Measurements from ENCODE around the gene OTULINL. TPM values are rescaled to one million over a fixed set of nuclear protein-coding genes. Genes with fewer than 3 reads are reported as not detected.

Gene OTULINL
- total and polyA plus RNA-seq, 2 of the 8 experiments (the other 6 are each of a cell fraction or from before 2014, with no cell fraction given) = 3.1 to 8.3 TPM

DNA sequence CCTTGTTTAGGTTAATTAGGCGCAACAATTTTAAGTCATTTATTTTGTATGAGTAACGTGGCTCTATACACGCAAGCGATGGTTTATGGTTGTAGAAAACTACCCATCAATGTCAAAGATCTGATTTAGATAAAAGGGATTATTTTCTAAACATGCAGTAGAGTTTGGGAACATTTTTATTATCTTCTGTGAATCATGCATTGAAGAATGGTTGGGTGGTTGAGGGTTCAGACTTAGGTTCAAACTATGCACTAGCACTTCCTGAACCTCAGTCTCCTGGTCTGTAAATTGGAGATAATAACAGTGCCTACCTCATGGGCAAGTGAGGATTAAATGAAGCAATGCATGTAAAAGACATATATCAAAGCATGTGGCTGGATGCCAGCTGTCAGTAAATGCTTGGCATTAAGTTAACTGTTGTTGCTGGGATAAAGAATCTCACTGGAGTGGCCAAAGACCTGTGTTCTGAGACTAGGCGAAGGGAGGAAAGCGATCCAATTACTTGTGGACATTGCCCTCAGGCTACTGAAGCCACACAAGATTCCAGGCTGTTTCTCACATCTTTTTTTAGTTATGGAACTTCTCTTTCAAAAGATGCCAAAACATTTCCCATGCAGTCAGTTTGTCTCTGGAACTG is 1.1 kb upstream of the OTULINL start (continued):
- TF ChIP-seq KDM4A (IDR thresholded peaks at IDR 0.05; ENCODE audit: low read depth, low read length, severe bottlenecking) = no peak

Data from H1 (cell line).